Muscle layer of duodenum (tissue), 2 donors: ENCODE data around the gene FAM209A.
"Not testable (repeated sequence)": the region's sequence is repeated elsewhere in the genome, so short reads cannot be mapped to it uniquely, and the experiment has no call there.

ENCODE experiments used
- H3K27ac ChIP-seq: one replicate; pipeline ENCODE4 v1.7.0; 2013; ENCODE audit warnings: mild to moderate bottlenecking, low read length
- H3K27me3 ChIP-seq: one replicate; pipeline ENCODE4 v1.7.0; 2013; ENCODE audit warnings: low read depth, mild to moderate bottlenecking, control low read depth, low read length
- H3K36me3 ChIP-seq, 2 donors: one replicate each; pipeline ENCODE4 v1.7.0; 2013; ENCODE audit warnings: low read length in 2 of 2, control low read depth in 1 of 2, mild to moderate bottlenecking in 1 of 2; ENCODE audit not compliant: insufficient read depth in 2 of 2, control insufficient read depth in 1 of 2
- H3K4me1 ChIP-seq, 2 donors: one replicate each; pipeline ENCODE4 v1.7.0; 2013; ENCODE audit warnings: low read length in 2 of 2, mild to moderate bottlenecking in 2 of 2, control low read depth in 1 of 2, moderate library complexity in 1 of 2; ENCODE audit not compliant: insufficient read depth in 2 of 2, control insufficient read depth in 1 of 2
- H3K4me3 ChIP-seq, 2 donors: one replicate each; pipeline ENCODE4 v1.7.0; 2013; ENCODE audit warnings: low read length in 2 of 2, low read depth in 1 of 2, mild to moderate bottlenecking in 1 of 2
- H3K9me3 ChIP-seq, 2 donors: one replicate each; pipeline ENCODE4 v1.7.0; 2013; ENCODE audit warnings: low read length in 2 of 2, control low read depth in 1 of 2, mild to moderate bottlenecking in 1 of 2; ENCODE audit not compliant: control insufficient read depth in 1 of 2
- donor health status: healthy.

Gene FAM209A

DNA sequence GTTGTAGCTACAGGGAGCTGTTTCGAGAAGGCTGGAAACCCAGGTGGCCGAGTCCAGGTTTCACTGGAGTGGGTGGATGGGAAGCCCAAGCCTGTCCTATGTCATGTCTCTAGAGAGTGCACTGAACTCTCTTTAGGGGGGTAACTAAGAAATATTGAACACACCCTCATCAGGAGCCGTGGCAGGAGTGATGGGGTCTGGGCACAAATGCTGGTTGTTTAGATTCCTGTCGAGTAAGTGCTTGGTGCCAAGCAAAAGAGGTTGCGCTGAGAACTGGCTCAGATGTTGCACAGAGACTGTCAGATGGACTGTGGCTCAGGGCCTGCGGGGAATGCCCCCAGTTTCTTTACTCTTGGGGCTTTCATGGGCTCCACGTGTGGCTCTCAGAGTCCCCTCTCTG is 7.3 kb upstream of the FAM209A start:
- no peak overlapping the region for H3K27ac ChIP-seq
- no peaks in the 10 kb centered on the region for H3K27me3 ChIP-seq

DNA sequence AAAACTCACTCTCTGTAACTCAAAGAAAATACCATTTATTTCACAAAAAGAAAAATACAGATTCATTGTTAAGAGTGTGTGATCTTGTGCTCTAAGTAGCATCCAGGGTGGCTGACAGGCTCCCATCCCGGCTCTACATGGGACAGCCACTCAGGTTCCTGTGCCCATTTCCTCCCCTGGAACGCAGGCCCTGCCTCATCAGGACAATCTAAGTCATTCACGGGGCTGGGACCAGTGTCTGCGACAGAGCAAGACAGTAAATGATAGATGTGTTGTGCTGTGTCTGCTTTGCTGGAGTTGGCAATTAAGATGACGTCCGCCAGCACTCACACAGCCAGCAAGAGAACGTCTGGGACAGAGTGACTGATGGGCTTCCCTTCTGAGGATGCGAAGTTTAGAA is 6.9 kb upstream of the FAM209A start:
- H3K27ac ChIP-seq = no peak overlapping the region
- no peak overlapping the region for H3K4me3 ChIP-seq
- peaks cover 11 to 13% of the 10 kb centered on the region in 2 donors for H3K9me3 ChIP-seq
- no peaks in the 10 kb centered on the region for H3K27me3 ChIP-seq
- peaks cover 0 to 25% of the 10 kb centered on the region in 2 donors for H3K4me1 ChIP-seq
- peaks cover 34 to 49% of the 10 kb centered on the region in 2 donors for H3K36me3 ChIP-seq

More for the DNA sequence above, 7.3 kb upstream of the FAM209A start:
- peaks cover 11 to 13% of the 10 kb centered on the region in 2 donors for H3K9me3 ChIP-seq
- peaks cover 34 to 49% of the 10 kb centered on the region in 2 donors for H3K36me3 ChIP-seq
- H3K4me3 ChIP-seq = no peak overlapping the region
- peaks cover 0 to 25% of the 10 kb centered on the region in 2 donors for H3K4me1 ChIP-seq

DNA sequence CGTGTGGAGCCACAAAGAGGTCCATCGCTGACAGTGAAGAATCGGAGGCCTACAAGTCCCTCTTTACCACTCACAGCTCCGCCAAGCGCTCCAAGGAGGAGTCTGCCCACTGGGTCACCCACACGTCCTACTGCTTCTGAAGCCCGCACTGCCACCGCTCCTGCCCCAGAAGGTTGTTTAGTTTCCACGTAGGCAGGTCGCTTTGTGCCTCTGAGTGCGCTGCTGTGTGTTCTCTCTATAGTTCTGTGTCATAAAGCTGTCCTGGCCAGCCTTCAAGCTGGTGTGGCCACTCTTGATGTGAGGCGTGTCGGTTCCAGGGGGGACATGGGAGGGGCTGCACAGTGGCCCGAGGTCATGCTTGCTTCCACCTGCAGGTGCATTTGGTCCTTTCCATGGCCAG is 6.4 kb upstream of the FAM209A start:
- Histone ChIP-seq H3K27ac (no peak overlapping the region), H3K4me3 (no peak overlapping the region), H3K4me1 (peaks cover 0 to 25% of the 10 kb centered on the region in 2 donors), H3K36me3 (peaks cover 34 to 49% of the 10 kb centered on the region in 2 donors), H3K27me3 (no peaks in the 10 kb centered on the region), H3K9me3 (peaks cover 11 to 13% of the 10 kb centered on the region in 2 donors)

DNA sequence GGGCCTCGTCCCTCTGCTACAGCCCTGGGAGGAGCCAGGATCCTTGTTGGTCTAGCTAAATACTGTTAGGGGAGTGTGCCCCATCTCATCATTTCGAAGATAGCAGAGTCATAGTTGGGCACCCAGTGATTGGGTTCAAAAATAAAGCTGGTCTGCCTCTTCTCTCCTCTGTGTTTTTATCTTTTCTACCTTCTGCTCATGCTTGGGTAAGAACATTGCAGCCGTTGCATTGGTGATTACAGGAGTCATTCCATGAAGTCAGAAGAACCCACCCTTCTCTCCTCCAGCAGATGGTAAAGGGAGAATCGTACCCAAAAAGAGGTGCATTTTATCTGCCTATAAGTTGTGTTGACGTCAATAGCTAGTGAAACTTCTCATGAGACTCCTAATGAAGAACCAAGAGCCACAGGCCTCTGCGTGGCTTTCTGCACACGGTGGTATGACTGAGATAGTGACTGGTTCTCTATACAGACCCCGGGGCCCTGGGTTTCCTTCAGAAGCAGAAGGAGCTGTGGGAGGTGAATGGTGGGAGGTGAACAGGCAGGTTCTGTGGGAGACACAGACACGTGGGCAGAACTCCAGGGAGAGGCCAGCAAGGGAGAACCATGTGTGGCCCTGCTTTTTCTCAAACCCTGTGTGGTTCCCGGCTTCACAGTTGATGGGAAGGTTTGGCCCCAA is 5.7 kb upstream of the FAM209A start:
- Histone ChIP-seq H3K4me3 (no peak overlapping the region), H3K9me3 (peaks cover 11 to 13% of the 10 kb centered on the region in 2 donors), H3K4me1 (peaks cover 0 to 25% of the 10 kb centered on the region in 2 donors), H3K36me3 (peaks cover 34 to 49% of the 10 kb centered on the region in 2 donors), H3K27ac (no peak overlapping the region), H3K27me3 (no peaks in the 10 kb centered on the region)

DNA sequence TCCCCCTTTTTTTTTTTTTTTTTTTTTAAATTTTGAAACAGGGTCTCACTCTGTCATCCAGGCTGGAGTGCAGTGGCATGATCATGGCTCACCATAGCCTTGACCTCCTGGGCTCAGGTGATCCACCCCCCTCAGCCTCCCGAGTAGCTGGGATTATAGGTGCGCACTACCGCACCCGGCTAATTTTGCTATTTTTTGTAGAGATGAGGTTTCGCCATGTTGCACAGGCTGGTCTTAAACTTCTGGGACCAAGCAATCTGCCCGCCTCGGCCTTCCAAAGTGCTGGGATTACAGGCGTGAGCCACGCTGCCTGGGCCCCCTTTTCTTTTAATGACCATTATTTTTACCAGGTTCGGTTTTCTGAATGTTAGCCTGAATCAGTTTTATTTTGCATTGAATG is 5.0 kb upstream of the FAM209A start:
- Histone ChIP-seq H3K27me3 (no peaks in the 10 kb centered on the region), H3K4me1 (peaks cover 0 to 25% of the 10 kb centered on the region in 2 donors), H3K9me3 (peaks cover 11 to 13% of the 10 kb centered on the region in 2 donors), H3K27ac (no peak overlapping the region), H3K4me3 (no peak overlapping the region), H3K36me3 (peaks cover 34 to 49% of the 10 kb centered on the region in 2 donors)

DNA sequence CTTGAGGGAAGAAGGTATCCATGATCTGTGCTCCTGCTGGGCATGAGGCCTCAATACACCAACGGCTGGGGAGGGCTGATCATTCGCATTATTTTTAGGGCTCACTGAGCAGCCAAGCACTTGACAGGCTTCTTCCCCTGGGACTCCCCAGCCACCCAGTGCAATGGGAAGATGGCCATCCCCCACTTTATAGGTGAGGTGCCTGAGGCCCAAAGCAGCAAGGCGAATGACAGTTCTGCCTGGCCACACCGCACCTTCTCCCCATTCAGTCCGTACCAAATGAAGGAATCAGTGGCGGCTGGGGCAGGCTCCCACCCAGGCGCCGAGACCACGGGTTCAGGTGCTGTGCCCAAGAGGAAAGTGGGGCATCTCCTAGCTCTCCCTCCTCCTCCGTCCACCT is 4.4 kb upstream of the FAM209A start:
- Histone ChIP-seq H3K36me3 (peaks cover 34 to 49% of the 10 kb centered on the region in 2 donors), H3K4me3 (peak overlapping the region in 1 of 2 donors; percentile 24), H3K4me1 (peaks cover 0 to 23% of the 10 kb centered on the region in 2 donors), H3K27me3 (no peaks in the 10 kb centered on the region), H3K9me3 (peaks cover 11 to 13% of the 10 kb centered on the region in 2 donors), H3K27ac (no peak overlapping the region)

DNA sequence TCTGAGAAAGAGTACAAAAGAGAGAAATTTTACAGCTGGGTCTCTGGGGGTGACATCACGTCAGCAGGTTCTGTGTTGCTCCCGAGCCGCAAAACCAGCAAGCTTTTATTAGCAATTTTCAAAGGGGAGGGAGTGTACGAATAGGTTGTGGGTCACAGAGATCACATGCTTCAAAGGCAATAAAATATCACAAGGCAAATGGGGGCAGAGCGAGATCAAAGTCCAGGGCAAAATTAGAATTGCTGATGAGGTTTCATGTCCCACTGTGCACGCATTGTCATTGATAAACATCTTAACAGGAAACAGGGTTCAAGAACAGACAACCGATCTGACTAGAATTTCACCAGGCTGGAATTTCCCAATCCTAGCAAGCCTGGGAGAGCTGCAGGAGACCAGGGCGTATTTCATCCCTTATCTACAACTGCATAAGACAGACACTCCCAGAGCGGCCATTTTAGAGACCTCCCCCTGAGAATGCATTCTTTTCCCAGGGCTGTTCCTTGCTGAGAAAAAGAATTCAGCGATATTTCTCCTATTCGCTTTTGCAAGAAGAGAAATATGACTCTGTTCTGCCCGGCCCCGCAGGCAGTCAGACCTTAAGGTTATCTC is 3.7 kb upstream of the FAM209A start:
- not testable (repeated sequence) for H3K4me3 ChIP-seq, H3K27ac ChIP-seq, H3K27me3 ChIP-seq
- H3K9me3 ChIP-seq = peaks cover 11 to 13% of the 10 kb centered on the region in 2 donors
- H3K36me3 ChIP-seq = peaks cover 34 to 49% of the 10 kb centered on the region in 2 donors
- peaks cover 0 to 19% of the 10 kb centered on the region in 2 donors for H3K4me1 ChIP-seq

DNA sequence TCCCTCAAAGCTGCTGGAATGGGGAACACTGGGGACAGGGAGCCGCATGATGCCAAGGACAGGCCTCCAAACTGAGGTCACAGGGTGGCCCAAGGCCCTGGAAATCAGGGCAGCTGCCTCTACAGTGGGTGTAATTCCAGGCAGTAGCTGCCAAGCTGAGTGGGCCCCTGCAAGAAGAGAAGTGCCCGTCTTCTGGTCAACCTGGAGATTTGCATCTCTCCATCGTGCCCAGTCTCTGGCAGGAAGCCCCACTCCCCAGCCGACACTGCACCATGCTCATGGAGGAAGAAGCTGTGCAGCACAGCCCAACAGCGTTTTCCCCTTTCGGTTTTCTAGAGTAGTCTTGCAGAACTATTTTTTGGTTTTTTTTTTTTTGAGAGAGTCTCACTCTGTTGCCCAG is 2.2 kb upstream of the FAM209A start:
- Histone ChIP-seq H3K27me3 (no peaks in the 10 kb centered on the region), H3K4me3 (no peak overlapping the region), H3K36me3 (peaks cover 26 to 44% of the 10 kb centered on the region in 2 donors), H3K4me1 (peaks cover 0 to 5% of the 10 kb centered on the region in 2 donors), H3K27ac (no peak overlapping the region), H3K9me3 (peaks cover 11 to 13% of the 10 kb centered on the region in 2 donors)

DNA sequence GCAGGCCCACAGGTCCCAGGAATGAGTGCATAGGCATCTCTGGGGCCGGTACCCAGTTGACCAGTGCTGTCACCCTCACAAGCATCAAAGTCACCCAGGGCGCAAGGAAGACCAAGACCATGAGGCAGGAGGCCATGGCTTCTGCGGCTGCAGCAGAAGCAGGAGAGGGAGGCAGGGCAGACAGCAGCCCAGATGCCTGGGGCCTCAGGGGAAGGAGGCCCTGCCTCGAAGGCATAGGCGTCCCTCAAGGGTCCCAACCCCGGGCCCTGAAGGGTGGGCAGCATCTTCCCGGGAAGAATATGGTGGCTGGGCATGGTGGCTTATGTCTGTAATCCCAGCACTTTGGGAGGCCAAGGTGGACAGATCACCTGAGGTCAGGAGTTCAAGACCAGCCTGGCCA is 3.0 kb downstream of the FAM209A start:
- H3K36me3 ChIP-seq = no peaks in the 10 kb centered on the region

DNA sequence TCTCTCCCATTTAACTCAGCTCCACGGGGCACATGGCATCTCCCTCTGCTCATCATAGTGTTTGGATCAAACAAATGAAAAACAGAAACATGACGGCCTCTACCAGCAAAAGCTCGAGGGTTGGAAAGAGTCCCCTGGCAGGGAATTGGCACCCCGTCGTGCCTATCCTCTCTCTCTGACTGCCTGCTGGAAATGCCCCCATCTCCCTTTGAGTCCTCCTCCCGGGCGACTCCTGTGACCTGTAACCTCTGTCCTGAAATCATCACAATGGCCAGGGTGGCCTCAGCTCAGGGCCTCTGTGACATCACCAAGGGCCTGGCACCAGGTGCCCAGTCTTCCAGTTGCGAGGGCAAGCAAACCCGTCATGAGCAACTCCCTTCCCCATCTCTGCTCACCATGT is 8.4 kb downstream of the FAM209A start, which contains the start of gene FAM209B:
TSS of gene FAM209B (plus strand) at position 301 of the 400 bp plus-strand sequence. CDS start at position 397, 96 bp downstream.
- not testable (repeated sequence) for H3K4me1 ChIP-seq, H3K27ac ChIP-seq, H3K4me3 ChIP-seq, H3K36me3 ChIP-seq, H3K9me3 ChIP-seq, H3K27me3 ChIP-seq

More for the DNA sequence above, 3.0 kb downstream of the FAM209A start:
- H3K9me3 ChIP-seq = no peaks in the 10 kb centered on the region
- no peaks in the 10 kb centered on the region for H3K27me3 ChIP-seq
- no peak overlapping the region for H3K27ac ChIP-seq
- H3K4me1 ChIP-seq = no peaks in the 10 kb centered on the region
- no peak overlapping the region for H3K4me3 ChIP-seq

DNA sequence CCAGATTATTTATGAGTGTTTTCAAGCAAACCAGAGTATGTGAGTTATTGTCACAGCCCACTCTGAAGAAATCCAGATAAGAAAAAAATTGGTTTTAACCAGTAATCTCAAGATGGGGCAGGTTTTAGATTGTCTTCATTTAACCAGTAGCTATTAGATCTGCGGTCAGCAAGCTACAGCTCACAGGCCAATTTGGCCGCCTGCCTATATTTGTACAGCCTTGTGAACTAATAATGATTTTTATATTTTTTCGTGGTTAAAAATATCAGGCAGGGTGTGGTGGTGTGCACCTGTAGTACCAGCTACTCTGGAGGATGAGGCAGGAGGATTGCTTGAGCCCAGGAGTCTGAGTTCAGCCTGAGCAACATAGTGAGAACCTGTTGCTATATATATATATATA is 13.5 kb downstream of the FAM209A start:
- no peaks in the 10 kb centered on the region for H3K4me1 ChIP-seq
- H3K36me3 ChIP-seq = no peaks in the 10 kb centered on the region
- no peaks in the 10 kb centered on the region for H3K27me3 ChIP-seq
- no peak overlapping the region for H3K4me3 ChIP-seq
- H3K9me3 ChIP-seq = no peaks in the 10 kb centered on the region
- H3K27ac ChIP-seq = no peak overlapping the region
